GM18867 (cell line): ENCODE measurements around the gene KCNJ9.

Experiments used
- ATAC-seq: cut with Tn5 transposase; IDR thresholded peaks from one replicate; pipeline ENCODE4 v1.9.1; 2021; ENCODE audit warnings: mild to moderate bottlenecking, moderate library complexity; ENCODE audit not compliant: unreplicated experiment

Gene KCNJ9

DNA sequence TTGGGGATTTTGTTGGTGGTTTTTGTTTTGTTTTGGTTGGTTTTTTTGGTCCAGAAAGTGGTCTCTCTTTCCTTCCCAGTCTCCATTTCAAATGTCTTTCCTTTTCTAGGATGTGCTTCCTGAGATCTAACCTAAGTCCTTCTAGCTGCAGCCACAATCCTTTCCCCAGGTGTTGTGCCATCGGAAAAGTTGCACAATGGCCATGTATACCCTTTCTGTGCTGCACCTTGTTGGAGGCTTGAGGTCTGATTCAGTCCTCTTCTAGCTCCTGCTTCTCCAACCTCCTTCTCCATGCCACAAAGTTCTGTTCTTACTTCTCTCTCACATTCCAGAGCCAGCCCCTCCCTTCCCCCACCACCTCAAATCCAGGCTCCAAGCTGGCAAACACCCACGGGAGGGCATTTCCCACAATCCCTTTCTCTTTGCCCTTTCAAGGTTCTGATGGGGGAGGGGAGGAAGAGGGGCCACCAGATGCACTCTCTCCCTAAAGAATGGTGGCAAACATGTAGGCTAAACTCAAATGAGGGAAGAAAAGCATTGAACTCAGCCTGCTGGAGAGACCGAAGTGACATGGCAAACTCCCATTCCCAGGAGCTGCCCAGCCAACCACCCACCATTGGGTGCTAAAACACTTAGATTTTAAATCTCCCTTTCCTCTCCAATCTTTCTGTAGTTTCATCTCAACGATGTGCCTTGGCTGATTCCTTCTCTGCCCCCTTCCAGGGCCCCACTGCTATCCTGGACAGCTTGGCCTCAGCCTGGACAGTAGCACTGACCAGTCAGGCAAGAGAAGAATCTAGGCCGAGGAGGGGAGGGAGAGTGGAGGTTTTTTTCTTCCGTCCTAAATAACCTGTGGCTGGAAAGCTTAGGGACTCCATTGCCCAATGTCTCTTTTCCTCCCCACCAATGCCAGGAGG, 14.3 kb upstream of the KCNJ9 start:
- ATAC-seq, result no peak

DNA sequence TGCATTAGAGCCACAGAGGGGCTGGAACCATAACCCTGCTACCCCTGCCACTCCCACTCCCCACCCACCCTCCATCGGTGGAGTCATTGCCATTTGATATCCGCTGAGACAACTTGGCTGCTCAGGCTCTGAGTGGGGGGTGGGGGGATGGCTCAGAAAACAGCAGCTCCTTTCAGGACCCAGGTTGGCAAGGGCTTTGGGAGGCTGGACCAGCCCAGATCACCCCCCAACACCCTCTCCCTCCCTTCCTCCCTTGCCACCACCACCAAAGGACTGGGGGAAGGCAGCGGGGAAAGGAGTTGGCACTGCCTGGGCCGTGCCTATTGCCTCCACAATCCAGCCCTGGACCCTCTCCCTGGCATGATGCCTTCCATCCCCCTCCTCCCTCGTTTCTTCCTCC, 13.1 kb upstream of the KCNJ9 start:
- no peak for ATAC-seq

DNA sequence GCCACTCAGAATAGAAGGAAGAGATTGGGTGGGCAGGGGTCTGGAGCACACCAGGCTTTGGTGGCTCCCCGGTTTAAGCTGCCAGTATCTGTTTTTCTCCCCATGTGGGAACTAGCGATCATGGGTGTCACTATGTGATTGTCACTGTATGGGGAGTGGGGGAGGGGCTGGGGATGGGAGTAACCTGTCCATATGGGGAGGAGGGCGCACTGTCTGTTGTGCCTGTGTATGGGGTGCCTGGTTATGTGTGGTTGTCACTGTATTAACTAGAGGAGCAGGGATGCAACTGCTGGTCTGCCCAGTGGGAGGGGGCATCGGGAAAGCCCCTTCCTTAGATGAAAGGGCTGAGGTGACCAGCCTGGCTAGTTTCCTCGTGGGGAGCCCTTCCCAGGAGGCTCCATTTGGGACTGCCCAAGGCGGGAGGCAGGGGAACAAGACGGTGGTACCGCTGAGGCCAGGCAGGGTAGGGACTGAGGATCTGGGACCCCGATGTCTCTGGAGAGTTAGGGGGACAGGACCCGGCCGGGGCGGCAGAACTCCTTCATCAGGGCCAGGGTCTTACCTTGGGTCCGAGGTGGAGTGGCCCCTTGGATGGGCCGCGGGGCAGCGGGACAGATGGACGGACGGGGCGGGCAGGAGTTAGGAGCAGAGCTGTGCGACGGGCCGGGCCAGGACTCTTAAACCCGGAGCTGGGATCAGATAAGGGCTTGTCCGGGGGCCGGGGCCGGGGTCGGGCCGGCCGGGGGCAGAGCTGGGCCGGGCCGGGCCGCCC, 11.7 kb upstream of the KCNJ9 start, which contains the start of gene KCNJ10:
Gene KCNJ10 (minus strand): TSS at position 701 of the 772 bp plus-strand sequence. CDS start 27,628 bp downstream, outside the sequence.
- ATAC-seq, result no peak

DNA sequence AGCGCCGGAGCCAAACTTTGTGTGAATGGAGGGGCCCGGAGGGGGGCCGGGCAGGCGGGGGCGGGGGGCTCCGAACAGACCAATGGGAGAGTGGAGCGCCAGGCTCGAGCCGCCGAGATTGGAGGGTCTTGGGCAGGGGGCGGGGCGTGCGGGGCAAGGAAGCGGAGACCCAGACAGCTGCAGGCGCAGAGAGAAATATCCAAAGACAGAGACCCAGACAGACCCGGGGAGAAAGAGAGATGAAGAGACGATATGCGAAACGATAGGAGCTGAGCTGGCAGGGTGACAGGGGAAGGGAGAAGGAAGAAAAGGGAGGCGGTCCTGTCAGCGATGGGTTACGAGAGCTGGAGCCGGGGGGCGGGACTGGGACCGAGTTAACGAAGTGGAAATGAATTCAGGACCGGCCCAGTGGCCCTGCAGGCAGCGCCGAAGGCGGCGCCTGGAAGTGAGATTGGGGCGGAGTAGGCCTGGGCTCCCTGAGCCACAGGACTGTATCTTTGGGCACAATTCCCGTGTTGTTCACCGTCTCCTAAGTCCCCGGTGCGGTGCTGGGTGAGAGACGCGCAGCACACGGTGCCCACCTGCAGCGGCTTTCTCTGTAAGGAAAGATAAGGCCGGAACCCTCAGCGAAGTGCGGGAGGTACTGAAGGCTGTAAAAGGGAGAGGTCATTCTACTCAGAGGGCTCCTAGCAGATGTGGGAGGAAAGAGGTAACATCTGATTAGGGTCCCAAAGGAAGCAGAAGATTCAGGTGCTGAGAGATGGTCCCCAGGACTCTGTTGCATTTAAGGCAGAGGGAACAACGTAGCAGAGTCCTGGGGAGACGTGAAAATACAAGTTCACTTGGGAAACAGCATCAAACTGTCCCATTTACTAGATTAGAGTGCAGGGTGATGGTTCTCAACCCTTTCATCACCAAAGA, 10.8 kb upstream of the KCNJ9 start:
- peak; percentile 32 for ATAC-seq

DNA sequence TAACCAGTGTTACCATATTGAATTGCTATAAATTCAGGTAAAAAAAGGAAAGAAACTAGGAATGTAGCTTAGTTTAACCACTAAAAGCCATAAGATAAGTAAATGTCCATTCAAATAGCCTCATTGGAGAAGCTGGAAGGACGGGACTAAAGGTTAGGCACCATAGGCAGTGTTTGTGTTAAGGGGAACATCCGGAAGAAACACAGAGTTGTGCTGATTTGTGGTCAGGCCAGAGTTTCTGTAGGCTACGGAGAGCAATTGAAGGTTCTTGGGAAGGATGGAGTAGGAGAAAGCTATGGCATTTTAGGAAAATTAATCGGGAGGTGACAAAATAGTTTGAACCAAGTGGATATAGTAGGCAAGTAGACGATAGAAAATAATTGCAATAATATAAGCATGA, 10.0 kb upstream of the KCNJ9 start:
- ATAC-seq, result no peak

DNA sequence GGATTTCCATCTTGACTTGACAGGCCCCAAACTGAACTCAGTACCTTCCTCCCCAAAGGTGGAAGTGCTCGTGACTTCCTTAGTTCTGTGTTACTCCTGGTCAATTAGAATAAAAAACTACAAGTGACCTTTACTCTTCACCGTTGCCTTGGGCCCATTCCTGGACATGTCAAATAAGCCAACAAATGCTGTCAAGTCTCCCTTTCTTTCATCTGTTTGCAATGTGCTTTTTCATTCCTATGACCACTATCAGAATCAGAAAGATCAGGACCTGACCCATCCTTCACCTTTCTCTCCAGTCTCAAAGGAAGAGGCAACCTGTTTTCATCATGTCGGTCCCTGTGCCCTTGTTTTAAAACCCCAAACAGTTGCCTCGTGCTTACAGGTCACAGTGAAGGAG, 6.5 kb upstream of the KCNJ9 start:
- no peak for ATAC-seq

DNA sequence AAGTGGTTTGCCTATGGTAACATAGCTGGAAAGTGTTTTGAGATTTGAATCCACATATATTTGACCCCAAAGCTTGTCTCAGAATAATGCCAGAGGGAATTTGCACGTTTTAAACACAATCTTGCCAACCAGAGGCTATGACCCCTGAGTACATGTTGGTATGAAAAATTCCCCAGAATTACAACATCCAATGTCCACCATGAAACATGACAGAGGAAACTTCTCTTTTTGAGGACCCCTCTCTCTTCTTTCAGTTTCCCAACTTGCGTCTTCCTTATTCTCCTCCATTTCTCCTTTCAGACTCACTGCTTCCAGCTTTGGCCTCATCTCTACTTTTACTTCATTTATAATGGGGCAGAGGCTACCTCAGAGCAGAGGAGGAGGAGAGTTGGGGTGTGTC, 5.5 kb upstream of the KCNJ9 start:
- ATAC-seq, result no peak

DNA sequence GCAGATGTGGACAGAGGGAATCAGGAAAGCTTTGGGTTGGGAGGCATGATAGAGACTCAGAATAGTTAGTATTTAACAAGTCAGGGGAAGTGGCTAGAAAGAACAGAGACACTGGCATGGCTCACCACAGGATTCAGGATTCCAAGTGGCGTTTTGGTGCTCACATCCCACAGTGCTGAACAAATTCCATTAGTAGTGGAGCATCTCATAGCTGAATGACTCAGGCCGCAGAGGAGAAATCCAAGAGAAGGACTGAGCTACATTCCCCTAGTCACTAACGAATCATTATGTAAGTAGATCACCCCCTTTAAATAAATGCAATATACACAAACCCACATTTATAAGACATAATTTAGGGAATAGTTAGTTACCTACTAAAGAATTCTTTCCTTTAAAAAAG, 5.0 kb upstream of the KCNJ9 start:
- ATAC-seq, result no peak

DNA sequence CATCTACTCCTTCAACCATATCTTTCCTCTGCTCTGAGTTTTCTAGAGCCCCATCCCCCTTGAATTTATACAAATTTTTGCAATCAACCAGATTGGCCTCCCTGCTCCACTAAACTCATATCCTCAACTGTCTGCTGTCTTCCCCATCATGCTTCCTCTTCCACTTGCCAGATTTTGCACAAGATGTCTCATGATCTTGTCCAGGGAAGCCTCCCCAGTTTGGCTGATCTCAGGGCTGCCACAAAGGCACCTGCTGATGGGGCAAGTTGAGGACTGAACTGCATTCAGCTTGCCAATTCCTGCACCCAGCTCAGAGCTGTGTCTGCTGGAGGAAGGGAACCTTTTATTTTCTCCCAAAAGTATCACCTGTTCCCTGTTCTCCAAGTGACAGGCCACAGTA, 3.9 kb upstream of the KCNJ9 start:
- ATAC-seq, result no peak

DNA sequence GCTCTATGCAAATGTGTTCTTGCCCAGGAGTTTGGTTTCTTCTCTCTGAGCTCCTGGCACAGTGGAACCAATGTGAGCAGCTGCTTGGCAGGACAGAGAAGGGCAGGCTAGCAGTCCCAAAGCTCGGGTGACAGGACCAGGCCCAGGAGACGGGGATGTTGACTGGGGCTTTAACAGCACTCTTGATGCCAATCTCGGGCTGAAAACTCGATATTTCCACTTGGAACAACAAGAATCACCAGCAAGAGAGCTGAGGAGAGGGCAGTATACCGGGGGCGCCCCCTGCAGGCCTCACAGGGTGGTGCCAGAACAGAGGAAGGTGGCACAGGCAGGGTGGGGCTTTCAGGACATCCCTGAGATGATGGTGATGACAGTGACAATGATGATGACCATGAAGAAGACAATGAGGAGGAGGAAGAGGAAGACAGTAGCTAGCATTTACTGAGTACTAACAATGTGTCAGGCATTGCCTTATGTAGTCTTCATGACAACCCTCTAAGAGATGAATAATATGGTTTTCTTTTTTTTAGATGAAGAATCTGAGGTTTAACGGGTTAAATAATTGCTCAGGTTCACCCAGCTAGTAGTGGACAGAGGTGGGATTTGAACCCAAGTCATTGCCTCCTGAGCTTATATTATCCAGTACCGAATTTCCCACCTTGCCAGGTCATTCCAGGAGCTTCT, 2.7 kb upstream of the KCNJ9 start:
- peak; percentile 78 for ATAC-seq

DNA sequence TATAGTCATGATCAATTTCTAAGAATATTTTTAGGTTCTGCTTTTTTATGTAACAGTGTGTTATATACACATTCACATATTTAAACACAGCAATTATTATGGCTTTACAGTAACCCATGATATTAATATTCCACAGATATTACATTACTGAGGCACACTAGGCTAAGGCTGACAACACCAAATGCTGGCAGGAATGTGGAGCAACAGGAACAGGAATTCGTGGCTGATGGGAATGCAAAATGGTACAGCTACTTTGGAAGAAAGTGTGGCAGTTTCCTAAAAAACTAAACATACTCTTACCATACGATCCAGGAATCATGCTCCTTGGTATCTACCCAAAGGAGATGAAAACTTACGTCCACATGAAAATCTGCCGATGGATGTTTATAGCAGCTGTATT, 1.9 kb upstream of the KCNJ9 start:
- no peak for ATAC-seq

DNA sequence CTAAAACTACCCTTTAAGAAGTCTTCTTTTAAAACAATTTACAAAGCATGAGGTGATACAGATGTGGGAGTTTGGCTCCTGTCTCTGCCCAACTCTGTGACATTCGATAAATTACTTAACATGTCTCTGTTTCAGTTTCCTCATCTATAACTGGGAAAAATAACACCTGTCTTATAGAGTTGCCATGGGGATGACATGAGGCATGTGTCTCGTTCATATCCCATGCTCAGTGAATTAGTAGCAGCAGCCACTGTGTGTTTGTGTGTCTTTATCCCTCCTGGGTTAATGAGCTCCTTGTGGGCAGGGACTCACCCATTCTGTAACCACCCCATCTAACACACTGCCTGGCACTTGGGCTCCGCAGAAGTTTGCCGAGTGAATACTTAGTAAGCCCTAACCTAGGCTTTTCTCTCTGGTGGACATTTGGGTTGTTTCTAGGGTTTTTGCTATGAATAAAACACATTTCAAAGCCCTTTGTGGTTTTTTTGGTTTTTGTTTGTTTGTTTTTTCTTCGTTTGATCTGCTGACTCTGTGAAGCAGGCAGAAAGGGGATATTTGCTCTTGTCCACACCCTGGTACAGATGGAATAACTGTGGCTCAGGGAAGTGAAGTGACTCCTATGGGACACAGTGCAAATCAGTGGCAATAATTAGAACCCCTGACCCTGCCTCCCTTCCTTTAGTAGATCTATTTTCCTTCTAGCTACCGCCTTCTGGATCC, 797 bp upstream of the KCNJ9 start:
- no peak for ATAC-seq

DNA sequence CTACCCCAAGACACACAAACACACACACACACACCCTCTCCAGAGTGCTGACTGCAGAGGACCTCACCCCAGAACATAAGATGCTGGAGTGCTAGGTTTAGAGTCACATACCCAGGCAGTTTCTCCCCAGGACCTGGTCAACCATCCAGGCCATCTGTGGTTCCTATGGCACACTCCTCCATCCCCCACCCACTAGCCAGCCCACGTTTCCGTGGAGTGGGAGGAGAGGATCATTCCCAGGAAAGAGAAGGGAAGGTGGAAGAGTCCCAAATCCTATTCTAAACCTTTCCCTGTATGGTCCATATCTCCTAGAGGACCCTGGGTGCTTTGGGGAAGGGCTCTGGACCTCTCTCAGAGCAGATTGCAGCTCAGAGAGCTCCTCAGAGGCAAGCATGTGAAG, 1.1 kb downstream of the KCNJ9 start:
- ATAC-seq, result no peak

DNA sequence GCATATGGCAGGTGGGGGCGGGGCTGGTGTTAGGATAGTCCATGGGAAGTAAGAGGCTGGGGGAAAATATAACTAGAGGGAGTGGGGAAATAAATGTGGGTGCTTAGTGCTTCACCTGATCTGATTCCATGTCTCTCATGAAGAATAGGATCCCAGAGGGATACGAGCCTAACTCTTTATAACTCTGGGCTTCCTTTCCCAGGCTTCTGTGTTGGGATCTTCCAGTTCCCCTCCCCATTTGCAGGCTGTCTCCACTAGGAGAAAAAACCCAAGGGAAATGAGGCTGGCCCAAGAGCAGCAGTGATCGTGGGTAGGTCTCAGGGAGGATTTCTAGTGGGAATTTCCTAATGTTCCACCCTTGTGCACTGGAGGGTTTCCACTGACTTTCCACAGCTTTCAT, 1.6 kb downstream of the KCNJ9 start:
- ATAC-seq, result no peak

DNA sequence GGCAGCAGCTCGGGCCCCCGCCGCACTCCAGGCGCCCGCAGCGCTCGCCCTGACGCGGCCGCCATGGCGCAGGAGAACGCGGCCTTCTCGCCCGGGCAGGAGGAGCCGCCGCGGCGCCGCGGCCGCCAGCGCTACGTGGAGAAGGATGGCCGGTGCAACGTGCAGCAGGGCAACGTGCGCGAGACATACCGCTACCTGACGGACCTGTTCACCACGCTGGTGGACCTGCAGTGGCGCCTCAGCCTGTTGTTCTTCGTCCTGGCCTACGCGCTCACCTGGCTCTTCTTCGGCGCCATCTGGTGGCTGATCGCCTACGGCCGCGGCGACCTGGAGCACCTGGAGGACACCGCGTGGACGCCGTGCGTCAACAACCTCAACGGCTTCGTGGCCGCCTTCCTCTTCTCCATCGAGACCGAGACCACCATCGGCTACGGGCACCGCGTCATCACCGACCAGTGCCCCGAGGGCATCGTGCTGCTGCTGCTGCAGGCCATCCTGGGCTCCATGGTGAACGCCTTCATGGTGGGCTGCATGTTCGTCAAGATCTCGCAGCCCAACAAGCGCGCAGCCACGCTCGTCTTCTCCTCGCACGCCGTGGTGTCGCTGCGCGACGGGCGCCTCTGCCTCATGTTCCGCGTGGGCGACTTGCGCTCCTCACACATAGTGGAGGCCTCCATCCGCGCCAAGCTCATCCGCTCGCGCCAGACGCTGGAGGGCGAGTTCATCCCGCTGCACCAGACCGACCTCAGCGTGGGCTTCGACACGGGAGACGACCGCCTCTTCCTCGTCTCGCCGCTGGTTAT, 2.8 kb downstream of the KCNJ9 start:
- peak; percentile 56 for ATAC-seq

DNA sequence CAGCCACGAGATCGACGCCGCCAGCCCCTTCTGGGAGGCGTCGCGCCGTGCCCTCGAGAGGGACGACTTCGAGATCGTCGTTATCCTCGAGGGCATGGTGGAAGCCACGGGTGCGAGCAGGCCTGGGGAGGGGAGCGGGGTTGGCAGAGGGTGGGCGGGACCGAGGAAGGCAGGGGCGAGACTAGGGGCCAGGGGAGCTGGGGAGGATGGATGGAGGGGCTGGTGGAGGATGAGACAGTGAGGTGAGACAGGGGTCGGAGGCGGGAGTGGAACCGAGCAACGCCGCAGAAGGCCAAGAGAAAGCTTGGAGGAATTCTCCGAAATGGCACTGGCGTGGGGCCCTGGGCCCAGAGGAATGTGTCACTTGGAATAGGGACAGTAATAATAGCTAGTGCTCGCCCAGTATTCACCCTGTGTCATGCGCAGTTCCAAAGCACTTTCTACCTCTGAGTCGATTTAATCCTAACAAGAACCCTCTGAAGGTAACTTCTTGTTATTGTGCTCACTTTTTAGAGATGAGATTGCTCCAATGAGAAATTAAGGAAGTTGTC, 3.5 kb downstream of the KCNJ9 start:
- no peak for ATAC-seq

DNA sequence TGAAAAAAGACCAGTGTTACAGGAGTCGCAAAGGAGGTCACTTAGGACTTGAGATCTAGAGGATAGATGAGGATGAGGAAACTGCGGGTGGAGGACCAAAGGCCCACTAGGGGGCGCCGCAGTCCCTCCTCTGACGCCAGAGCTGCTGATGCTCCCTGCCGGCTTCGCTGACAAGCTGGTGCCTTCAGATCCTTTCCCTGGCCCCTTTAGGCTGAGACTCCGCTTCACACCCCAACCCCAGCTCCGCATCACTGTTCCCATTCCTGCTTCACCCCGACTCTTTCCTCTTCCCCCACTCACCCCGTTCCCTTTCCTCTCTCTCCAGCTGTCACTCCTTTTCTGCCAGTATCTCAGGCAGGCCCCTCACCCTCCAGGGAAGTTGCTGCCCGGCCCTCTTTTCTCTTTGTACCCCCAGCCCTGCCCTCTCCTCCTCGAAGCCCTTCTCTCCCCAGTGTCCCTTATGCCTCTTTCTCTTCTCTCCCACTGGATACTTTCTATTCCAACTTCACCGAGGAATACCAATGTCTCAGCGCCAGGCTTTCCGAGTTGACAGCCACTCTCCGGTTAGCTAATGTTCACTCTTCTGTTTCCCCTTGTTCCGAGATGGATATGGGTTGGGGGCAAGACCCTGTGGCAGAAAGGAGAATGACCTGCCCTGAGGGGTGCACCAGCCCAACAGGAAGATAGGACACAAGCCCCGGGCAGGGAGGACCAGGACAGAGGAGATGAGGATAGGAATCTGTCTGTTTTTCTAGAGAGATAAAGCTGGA, 4.5 kb downstream of the KCNJ9 start:
- ATAC-seq, result peak; percentile 49

DNA sequence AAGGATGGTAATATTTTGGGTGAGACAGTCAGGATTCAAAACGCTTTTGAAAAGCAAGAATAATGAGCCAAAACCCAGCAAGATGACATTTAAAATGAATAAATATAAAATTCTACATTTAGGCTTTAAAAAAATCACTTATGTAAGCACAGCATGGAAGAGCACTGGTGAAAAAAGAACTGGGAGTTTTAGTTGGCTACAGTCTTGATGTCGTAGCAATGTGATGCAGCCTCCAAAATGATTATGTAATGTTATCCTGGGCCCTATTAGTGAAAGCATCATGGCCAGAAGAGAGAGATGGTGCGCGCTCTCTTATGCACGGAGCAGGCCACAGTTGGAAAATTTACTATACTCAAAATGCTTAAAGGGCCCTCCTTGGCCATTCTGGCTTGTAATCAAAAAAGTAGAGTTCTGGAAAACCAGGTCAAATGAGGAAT, 5.1 kb downstream of the KCNJ9 start:
- ATAC-seq, result no peak
